ENCODE data around the gene DDX23. TPM values are rescaled to one million over a fixed set of nuclear protein-coding genes. Genes with fewer than 3 reads are reported as not detected.
A peak's percentile ranks its signal among the peaks of the same experiment; 100 is the strongest.

The DDX23 gene
- total RNA-seq, 1 donor from 2014 or later = 127 TPM

DNA sequence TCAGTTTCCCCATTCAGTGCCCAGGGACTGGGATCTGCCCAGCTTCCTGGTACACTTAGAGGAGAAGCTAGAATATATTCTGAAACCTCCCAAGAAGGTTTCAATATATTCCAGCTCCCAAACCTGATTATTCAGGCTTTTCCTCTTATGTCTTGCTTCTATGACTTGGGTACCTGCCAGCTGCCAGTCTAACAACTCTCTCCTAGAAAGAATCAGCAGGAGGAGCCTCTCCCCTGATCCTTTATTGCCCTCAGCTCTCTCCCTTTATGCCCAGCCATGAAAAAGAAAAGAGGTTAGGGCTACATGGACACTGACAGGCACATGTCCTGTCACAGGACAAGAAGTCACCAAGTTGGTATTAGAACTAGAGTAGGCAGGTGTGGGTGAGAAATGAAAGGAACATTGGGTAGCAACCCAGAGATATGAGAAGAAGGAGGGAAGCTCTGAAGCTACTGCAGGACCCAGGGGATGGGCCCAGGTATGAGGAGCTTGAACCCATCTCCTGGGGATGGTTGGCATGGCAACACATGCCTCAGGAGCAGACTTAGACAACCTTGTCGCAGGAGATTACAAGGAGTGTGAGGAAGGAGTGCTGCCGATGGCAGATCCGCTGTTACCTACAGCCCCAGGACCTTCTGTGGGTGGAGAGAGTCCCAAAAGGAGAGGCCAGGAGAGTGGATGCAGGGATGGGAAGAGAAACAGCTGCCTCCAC is 35.7 kb downstream of the DDX23 start:
- Mint-ChIP-seq H3K36me3 (ENCODE audit: low read depth) (no peaks in the 10 kb centered on the region), H3K27ac (peak overlapping the region; percentile 10), H3K4me1 (ENCODE audit: low read depth) (peaks cover 28% of the 10 kb centered on the region), H3K9me3 (no peaks in the 10 kb centered on the region), H3K27me3 (ENCODE audit: insufficient read depth) (peaks cover 10% of the 10 kb centered on the region), H3K4me3 (peak overlapping the region; percentile 93)
- intact Hi-C loops (cut with micrococcal nuclease) = loop anchor here (10.0 kb wide), 1 partner anchor 711 kb away; the partner anchor contains the start of gene SENP1
- DNase-seq (ENCODE audit: low spot score) = no peak

DNA sequence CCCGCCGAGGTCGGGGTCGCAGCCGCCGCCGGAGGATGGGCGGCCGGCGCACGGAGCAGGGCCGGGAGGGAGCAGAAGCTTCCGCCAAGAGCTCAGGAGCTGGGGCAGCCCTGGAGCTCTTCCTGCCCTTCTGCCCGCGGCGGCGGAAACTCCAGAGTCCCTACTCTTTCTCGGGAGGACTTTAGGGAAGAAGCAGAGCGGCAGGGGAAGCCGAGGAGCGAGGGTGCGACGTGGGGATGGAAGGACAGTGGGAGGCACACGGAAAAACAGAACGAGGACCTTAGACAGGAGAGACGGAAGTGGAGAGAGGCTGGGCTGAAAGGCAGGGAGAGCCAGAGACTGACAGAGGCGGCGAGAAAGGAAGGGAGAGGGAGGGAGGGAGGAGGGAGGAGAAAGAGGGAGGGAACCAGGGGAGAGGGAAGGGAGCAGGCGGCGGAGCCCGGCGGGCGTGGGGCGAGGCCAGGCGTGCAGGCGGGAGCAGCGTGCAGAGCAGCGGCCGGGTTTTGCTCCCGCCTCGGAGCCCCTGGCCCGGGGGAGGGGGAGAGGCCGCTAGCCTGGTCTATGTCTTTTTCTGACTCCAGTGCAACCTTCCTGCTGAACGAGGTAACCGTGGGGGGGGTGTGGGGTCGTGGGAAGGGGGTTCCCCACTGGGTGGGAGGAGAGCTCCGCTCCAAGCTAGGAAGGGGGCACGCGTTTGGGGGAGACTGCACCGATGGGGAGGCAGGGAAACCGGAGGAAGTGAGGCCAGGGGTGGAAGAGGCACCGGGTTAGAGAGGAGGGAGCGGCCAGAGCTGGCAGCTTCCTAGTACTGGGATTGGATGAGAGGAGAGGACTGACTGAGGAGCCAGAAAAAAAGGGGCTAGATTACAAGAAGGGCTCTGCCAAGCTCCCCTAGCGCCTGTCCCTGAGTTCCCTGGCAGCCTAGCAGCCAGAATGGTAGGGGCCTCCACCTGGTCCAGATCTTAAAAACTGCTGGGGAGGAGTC is 36.5 kb downstream of the DDX23 start:
- H3K36me3 Mint-ChIP-seq (ENCODE audit: low read depth) = no peaks in the 10 kb centered on the region
- H3K27me3 Mint-ChIP-seq (ENCODE audit: insufficient read depth) = peaks cover 8% of the 10 kb centered on the region
- peaks cover 28% of the 10 kb centered on the region for H3K4me1 Mint-ChIP-seq (ENCODE audit: low read depth)
- H3K4me3 Mint-ChIP-seq = peak overlapping the region; percentile 93
- DNase-seq (ENCODE audit: low spot score) = peak; percentile 16
- no peaks in the 10 kb centered on the region for H3K9me3 Mint-ChIP-seq
- H3K27ac Mint-ChIP-seq = peak overlapping the region; percentile 68
- intact Hi-C loops (cut with micrococcal nuclease) = loop anchor here (1.0 to 10.0 kb wide), 3 partner anchors 37 to 711 kb away; partner anchors contain the start of genes ARF3, DDX23 and SENP1

DNA sequence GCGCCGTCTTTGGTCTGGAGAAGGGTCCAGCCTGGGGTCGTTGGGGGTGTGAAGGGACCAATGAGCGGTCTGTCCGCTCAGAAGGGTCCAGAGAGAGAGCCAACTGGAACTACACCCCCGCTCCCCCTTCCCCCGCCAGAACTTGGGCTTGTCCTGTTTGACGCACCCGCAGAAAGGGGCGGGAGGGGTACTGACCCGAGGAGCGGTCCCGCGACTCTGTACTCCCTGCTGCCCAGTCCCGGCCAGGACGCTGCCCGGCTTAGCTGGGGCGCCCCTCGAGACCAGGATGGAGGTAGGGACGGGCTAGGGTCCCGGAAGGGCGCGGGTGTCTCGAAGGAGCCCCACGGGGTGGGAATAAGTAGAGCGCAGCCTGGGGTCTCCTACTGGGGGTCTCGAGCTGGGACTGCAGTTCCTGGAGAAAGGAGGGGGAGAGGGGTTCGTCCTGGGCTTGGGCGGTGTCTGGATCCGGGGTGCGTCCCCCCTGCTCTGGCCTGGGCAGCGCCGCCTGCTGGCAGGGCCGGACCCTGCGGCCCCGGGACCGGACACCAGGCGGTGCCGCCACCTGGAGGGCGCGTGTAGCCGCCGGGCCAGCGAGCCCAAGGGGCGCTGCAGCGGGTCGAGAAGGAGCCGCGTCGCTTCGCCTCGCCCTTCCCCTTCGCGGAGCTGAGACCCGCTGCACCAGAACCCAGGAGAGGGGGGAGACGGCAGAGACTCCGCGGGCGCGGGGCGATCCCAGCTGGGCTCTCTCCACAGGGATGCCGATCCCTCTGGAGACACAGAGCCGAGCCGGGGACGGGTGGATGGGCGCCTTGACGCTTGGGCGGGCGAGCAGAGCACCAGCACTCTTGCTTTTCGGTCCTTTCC is 37.5 kb downstream of the DDX23 start:
- Mint-ChIP-seq H3K27me3 (ENCODE audit: insufficient read depth) (peaks cover 8% of the 10 kb centered on the region), H3K27ac (peak overlapping the region; percentile 55), H3K4me1 (ENCODE audit: low read depth) (peaks cover 28% of the 10 kb centered on the region), H3K9me3 (no peaks in the 10 kb centered on the region), H3K4me3 (peak overlapping the region; percentile 93), H3K36me3 (ENCODE audit: low read depth) (no peaks in the 10 kb centered on the region)
- intact Hi-C loops (cut with micrococcal nuclease) = loop anchor here (1.0 to 10.0 kb wide), 5 partner anchors 17 to 710 kb away; partner anchors contain the start of genes ARF3, DDX23 and SENP1
- peak; percentile 78 for DNase-seq (ENCODE audit: low spot score)

DNA sequence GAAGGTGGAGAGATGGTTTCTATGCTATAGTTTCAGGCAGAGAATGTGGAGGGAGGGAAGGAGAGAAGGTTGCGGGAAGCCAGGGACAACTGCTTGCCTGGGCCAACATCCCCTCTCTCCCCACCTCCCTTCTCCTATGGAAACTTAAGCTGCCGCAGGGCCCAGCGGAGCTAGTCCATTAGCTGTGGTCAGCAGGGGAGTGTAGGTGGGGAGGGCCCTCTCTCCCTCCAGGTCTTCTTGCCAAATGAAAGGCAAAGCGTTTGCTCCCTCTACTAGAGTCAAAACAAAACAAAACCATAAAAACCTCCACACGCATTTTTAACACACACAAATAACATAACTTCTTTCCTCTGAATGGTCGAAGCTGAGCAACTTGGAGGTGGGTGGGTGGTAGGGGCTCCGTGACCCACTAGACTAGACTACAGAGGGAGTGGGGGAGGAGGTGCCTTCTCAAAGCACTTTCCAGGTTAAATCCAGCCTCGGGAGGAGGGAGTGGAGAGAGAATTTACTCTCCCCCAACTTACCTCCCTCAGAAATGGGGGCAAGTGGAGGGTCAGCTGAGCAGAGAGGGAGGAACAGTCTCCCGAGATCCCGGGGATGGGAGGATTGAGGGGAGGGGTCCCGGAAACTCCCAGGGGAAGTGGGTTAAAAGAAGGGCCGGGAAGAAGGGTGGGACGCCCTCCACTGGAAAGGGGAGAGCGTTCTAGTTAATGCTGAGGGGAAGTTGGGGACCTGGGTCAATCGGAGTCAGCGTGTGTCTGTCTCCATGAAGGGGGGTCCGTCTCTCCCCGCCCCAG is 38.3 kb downstream of the DDX23 start:
- Mint-ChIP-seq H3K4me1 (ENCODE audit: low read depth) (peaks cover 24% of the 10 kb centered on the region), H3K27me3 (ENCODE audit: insufficient read depth) (peaks cover 8% of the 10 kb centered on the region), H3K36me3 (ENCODE audit: low read depth) (no peaks in the 10 kb centered on the region), H3K9me3 (no peaks in the 10 kb centered on the region), H3K4me3 (peak overlapping the region; percentile 93), H3K27ac (peak overlapping the region; percentile 55)
- no peak for DNase-seq (ENCODE audit: low spot score)
- intact Hi-C loops (cut with micrococcal nuclease) = loop anchor here (1.0 to 10.0 kb wide), 3 partner anchors 16 to 709 kb away; partner anchors contain the start of gene SENP1

DNA sequence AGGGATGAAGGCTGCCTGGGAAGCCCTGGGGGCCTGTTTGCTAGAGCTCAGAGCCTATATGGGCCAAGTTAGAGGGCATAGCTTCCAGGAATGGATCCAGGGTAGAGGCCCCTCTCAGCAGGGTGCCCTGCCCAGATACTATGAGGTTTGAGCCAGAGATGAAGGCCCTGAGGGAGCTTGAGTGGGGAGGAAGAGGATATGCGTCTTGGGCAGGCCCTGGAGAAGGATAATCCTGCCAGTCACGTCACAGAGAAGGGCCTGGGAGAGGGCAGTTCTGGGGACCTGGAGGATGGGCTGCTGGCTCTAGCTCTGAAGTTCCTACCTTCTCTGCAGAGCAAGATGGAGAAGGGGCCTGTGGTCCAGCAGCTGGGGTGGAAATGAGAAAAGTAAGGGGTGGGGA is 39.6 kb downstream of the DDX23 start:
- peak overlapping the region; percentile 52 for H3K4me3 Mint-ChIP-seq
- no peaks in the 10 kb centered on the region for H3K9me3 Mint-ChIP-seq
- peak overlapping the region; percentile 8 for H3K27ac Mint-ChIP-seq
- peaks cover 15% of the 10 kb centered on the region for H3K4me1 Mint-ChIP-seq (ENCODE audit: low read depth)
- intact Hi-C loops (cut with micrococcal nuclease) = loop anchor here (10.0 kb wide), 1 partner anchor 708 kb away; the partner anchor contains the start of gene SENP1
- H3K27me3 Mint-ChIP-seq (ENCODE audit: insufficient read depth) = peaks cover 6% of the 10 kb centered on the region
- DNase-seq (ENCODE audit: low spot score) = no peak
- no peaks in the 10 kb centered on the region for H3K36me3 Mint-ChIP-seq (ENCODE audit: low read depth)

DNA sequence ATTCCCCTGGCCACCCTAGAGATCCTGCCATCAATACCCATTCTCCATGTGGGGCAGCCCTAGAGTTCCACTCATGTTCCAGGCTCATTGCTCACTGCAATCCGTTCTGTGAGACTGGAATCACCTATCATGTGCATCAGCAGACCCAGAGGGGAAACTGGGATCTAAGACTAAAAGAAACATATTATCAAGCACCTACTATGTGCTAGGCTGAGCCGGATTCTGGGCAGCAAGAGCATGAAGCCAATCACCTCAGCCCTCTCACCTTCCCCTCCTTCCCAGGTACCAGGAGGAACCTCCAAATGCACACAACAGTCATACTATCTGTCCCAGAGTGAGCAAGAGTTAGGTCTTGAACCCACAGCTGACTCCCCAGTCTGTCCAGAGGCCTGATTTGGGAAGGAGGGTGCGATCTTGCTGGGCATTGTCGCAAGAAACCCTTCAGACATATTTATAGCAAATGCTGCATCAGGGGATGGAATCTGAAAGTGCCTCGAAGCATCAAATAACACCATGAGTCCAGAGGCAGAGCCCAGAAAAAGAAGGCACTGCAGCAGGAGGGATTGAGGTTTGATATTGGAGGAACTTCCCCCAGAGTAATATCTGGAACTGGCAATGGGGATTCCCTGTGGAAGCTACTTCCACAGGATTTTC is 40.4 kb downstream of the DDX23 start:
- peaks cover 9% of the 10 kb centered on the region for H3K4me1 Mint-ChIP-seq (ENCODE audit: low read depth)
- H3K36me3 Mint-ChIP-seq (ENCODE audit: low read depth) = no peaks in the 10 kb centered on the region
- no peak overlapping the region for H3K27ac Mint-ChIP-seq
- no peak overlapping the region for H3K4me3 Mint-ChIP-seq
- H3K27me3 Mint-ChIP-seq (ENCODE audit: insufficient read depth) = peaks cover 3% of the 10 kb centered on the region
- intact Hi-C loops (cut with micrococcal nuclease) = loop anchor here (10.0 kb wide), 1 partner anchor 707 kb away; the partner anchor contains the start of gene SENP1
- no peaks in the 10 kb centered on the region for H3K9me3 Mint-ChIP-seq
- no peak for DNase-seq (ENCODE audit: low spot score)

- intact Hi-C loops (cut with micrococcal nuclease) = loop anchor here (10.0 kb wide), 1 partner anchor 706 kb away; the partner anchor contains the start of gene SENP1
Observed at GRCh38 chr12:48810903-48811431, 41.0 kb downstream of the DDX23 start.

GRCh38 chr12:48807981-48808380 is 44.0 kb downstream of the DDX23 start:
- Mint-ChIP-seq H3K27me3 (ENCODE audit: insufficient read depth) (peaks cover 7% of the 10 kb centered on the region), H3K4me3 (no peak overlapping the region), H3K4me1 (ENCODE audit: low read depth) (peaks cover 6% of the 10 kb centered on the region), H3K36me3 (ENCODE audit: low read depth) (no peaks in the 10 kb centered on the region), H3K27ac (no peak overlapping the region), H3K9me3 (no peaks in the 10 kb centered on the region)
- no peak for DNase-seq (ENCODE audit: low spot score)
- intact Hi-C loops (cut with micrococcal nuclease) = no loop called here

More at GRCh38 chr12:48810903-48811431, 41.0 kb downstream of the DDX23 start:
- no peak overlapping the region for H3K4me3 Mint-ChIP-seq
- H3K36me3 Mint-ChIP-seq (ENCODE audit: low read depth) = no peaks in the 10 kb centered on the region
- no peak overlapping the region for H3K27ac Mint-ChIP-seq
- H3K4me1 Mint-ChIP-seq (ENCODE audit: low read depth) = peaks cover 3% of the 10 kb centered on the region
- no peak for DNase-seq (ENCODE audit: low spot score)
- H3K27me3 Mint-ChIP-seq (ENCODE audit: insufficient read depth) = peaks cover 3% of the 10 kb centered on the region
- H3K9me3 Mint-ChIP-seq = no peaks in the 10 kb centered on the region

GRCh38 chr12:48803675-48804074 is 48.3 kb downstream of the DDX23 start:
- Mint-ChIP-seq H3K4me1 (ENCODE audit: low read depth) (peaks cover 6% of the 10 kb centered on the region), H3K27me3 (ENCODE audit: insufficient read depth) (peaks cover 4% of the 10 kb centered on the region), H3K4me3 (no peak overlapping the region), H3K36me3 (ENCODE audit: low read depth) (no peaks in the 10 kb centered on the region), H3K9me3 (no peaks in the 10 kb centered on the region), H3K27ac (no peak overlapping the region)
- intact Hi-C loops (cut with micrococcal nuclease) = no loop called here
- no peak for DNase-seq (ENCODE audit: low spot score)

DNA sequence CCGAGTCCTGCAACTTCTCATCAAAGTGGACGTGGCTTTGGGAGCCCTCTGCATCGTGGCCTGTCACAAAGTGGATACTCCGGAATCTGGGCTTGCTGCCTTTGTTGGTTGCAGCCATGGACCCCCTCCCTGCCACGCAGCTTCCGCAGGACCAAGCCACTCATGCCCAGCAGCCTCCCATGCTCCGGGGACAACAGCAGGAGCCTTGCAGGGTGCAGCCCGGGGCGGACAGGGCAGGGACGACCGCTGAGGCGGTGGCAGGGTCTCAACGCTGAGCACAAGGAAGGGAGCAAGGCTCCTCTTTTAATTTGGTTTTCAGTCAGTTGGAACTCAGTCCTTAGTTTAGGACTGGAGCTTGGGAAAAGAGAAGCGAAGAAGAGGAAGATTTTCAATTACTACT is 51.0 kb downstream of the DDX23 start:
- no peak for DNase-seq (ENCODE audit: low spot score)
- intact Hi-C loops (cut with micrococcal nuclease) = no loop called here
- no peak overlapping the region for H3K4me3 Mint-ChIP-seq
- H3K4me1 Mint-ChIP-seq (ENCODE audit: low read depth) = peaks cover 8% of the 10 kb centered on the region
- H3K9me3 Mint-ChIP-seq = no peaks in the 10 kb centered on the region
- H3K27me3 Mint-ChIP-seq (ENCODE audit: insufficient read depth) = peaks cover 4% of the 10 kb centered on the region
- no peak overlapping the region for H3K27ac Mint-ChIP-seq
- H3K36me3 Mint-ChIP-seq (ENCODE audit: low read depth) = no peaks in the 10 kb centered on the region

- no peak overlapping the region for H3K27ac Mint-ChIP-seq
- intact Hi-C loops (cut with micrococcal nuclease) = no loop called here
- peaks cover 8% of the 10 kb centered on the region for H3K27me3 Mint-ChIP-seq (ENCODE audit: insufficient read depth)
- DNase-seq (ENCODE audit: low spot score) = no peak
- no peak overlapping the region for H3K4me3 Mint-ChIP-seq
- H3K36me3 Mint-ChIP-seq (ENCODE audit: low read depth) = no peaks in the 10 kb centered on the region
- H3K9me3 Mint-ChIP-seq = no peaks in the 10 kb centered on the region
- H3K4me1 Mint-ChIP-seq (ENCODE audit: low read depth) = peaks cover 11% of the 10 kb centered on the region
Observed at GRCh38 chr12:48800457-48800856, 51.5 kb downstream of the DDX23 start.

Data from activated T-helper 1 cell treated with anti-CD3 and anti-CD28 coated beads, Interleukin-12 subunit alpha, Interleukin-12 subunit beta, Interleukin-2, Interleukin-4 antibody, amounts not matched to agents 30 ng/mL and 10 ng/mL and 1 ng/mL, durations not matched to agents 14 hours and 24 hours and 36 hours (primary cell).